GM06990 (cell line): Measurements from ENCODE around the gene PSMA6.
"Not testable (repeated sequence)": the region's sequence is repeated elsewhere in the genome, so short reads cannot be mapped to it uniquely, and the experiment has no call there.

Experiments used
- DNase-seq: peaks from one replicate; pipeline ENCODE4 v3.0.0-alpha.2; 2011; ENCODE audit not compliant: insufficient read length; ENCODE audit errors: extremely low read depth
- H3K27me3 ChIP-seq: replicated peaks from 2 replicates; pipeline ENCODE4 v1.6.0; 2011; ENCODE audit warnings: low read length; ENCODE audit not compliant: control insufficient read depth, insufficient read depth
- H3K36me3 ChIP-seq: 2 replicates; pipeline ENCODE4 v1.5.1; 2011; ENCODE audit warnings: low read length; ENCODE audit not compliant: control insufficient read depth, insufficient read depth
- H3K4me3 ChIP-seq: replicated peaks from 2 replicates; pipeline ENCODE4 v1.5.1; 2011; ENCODE audit warnings: low read depth, mild to moderate bottlenecking, control low read depth, low read length
- CTCF ChIP-seq: IDR thresholded peaks from 2 replicates; pipeline ENCODE4 v1.5.1; 2011; ENCODE audit warnings: low read length, control low read depth, mild to moderate bottlenecking, inconsistent platforms; ENCODE audit not compliant: insufficient read depth, poor library complexity, severe bottlenecking

The PSMA6 gene

GRCh38 chr14:35300228-35300627 lies 8.0 kb downstream of the PSMA6 start:
- TF ChIP-seq CTCF, result no peak
- no peaks in the 10 kb centered on the region for H3K27me3 ChIP-seq
- peaks cover 2% of the 10 kb centered on the region for H3K36me3 ChIP-seq
- no peak overlapping the region for H3K4me3 ChIP-seq
- DNase-seq, result no peak

GRCh38 chr14:35301334-35301733 lies 9.2 kb downstream of the PSMA6 start:
- not testable (repeated sequence) for H3K4me3 ChIP-seq, H3K36me3 ChIP-seq, DNase-seq

GRCh38 chr14:35301735-35302528 lies 9.8 kb downstream of the PSMA6 start:
- Histone ChIP-seq H3K4me3 (no peak overlapping the region), H3K27me3 (no peaks in the 10 kb centered on the region), H3K36me3 (no peaks in the 10 kb centered on the region)
- no peak for TF ChIP-seq CTCF
- no peak for DNase-seq

More at GRCh38 chr14:35301334-35301733, 9.2 kb downstream of the PSMA6 start:
- not testable (repeated sequence) for H3K27me3 ChIP-seq

- no peaks in the 10 kb centered on the region for H3K27me3 ChIP-seq
- H3K4me3 ChIP-seq, result no peak overlapping the region
- DNase-seq, result no peak
- no peaks in the 10 kb centered on the region for H3K36me3 ChIP-seq
- TF ChIP-seq CTCF, result no peak
These were observed 11.2 kb downstream of the PSMA6 start for GRCh38 chr14:35303149-35303935.

GRCh38 chr14:35304812-35305462 lies 12.8 kb downstream of the PSMA6 start:
- H3K36me3 ChIP-seq, result no peaks in the 10 kb centered on the region; the same call in none of the 2 replicates
- no peak for DNase-seq
- TF ChIP-seq CTCF, result no peak

GRCh38 chr14:35305633-35306032 lies 13.5 kb downstream of the PSMA6 start:
- no peak for DNase-seq
- peaks cover 2% of the 10 kb centered on the region for H3K36me3 ChIP-seq
- no peak overlapping the region for H3K4me3 ChIP-seq
- TF ChIP-seq CTCF, result no peak
- no peaks in the 10 kb centered on the region for H3K27me3 ChIP-seq

More at GRCh38 chr14:35304812-35305462, 12.8 kb downstream of the PSMA6 start:
- Histone ChIP-seq H3K27me3 (no peaks in the 10 kb centered on the region), H3K4me3 (no peak overlapping the region)
